Endometrium (tissue), 2 donors: ENCODE results near the gene DPH3.
A peak's percentile ranks its signal among the peaks of the same experiment; 100 is the strongest.
"Not testable (repeated sequence)": the region's sequence is repeated elsewhere in the genome, so short reads cannot be mapped to it uniquely, and the experiment has no call there.

Source experiments
- FAIRE-seq: peaks from 2 replicates; lab custom pipeline; 2012; peaks lifted over from hg19 to GRCh38; lab: Jason Lieb, UNC
- donor health status: control.
- donor health status: control.

DPH3 gene

GRCh38 chr3:16264708-16265454 lies at the start of gene DPH3, which contains the start of gene OXNAD1:
Gene DPH3, minus strand, starts transcription at chr3:16264943. Its CDS starts 67 bp downstream, at chr3:16264876.
Gene OXNAD1, plus strand, starts transcription at chr3:16265212. Its CDS starts 5,741 bp downstream, at chr3:16270953.
- peak; percentile 97 for FAIRE-seq

GRCh38 chr3:16313886-16314645 lies 49.3 kb upstream of the DPH3 start:
- no peak for FAIRE-seq

GRCh38 chr3:16311960-16312451 lies 47.3 kb upstream of the DPH3 start:
- FAIRE-seq = no peak

- not testable (repeated sequence) for FAIRE-seq
Observed at GRCh38 chr3:16310486-16310885, 45.7 kb upstream of the DPH3 start.

- no peak for FAIRE-seq
Observed at GRCh38 chr3:16309558-16309957, 44.8 kb upstream of the DPH3 start.

GRCh38 chr3:16308727-16309126 lies 44.0 kb upstream of the DPH3 start:
- FAIRE-seq = no peak

GRCh38 chr3:16307832-16308531 lies 43.2 kb upstream of the DPH3 start:
- FAIRE-seq = no peak

GRCh38 chr3:16305111-16305541 lies 40.4 kb upstream of the DPH3 start:
- FAIRE-seq = no peak

- no peak for FAIRE-seq
Observed at GRCh38 chr3:16304061-16305010, 39.6 kb upstream of the DPH3 start.

GRCh38 chr3:16303037-16303575 lies 38.4 kb upstream of the DPH3 start:
- FAIRE-seq = no peak

- FAIRE-seq = no peak
Observed at GRCh38 chr3:16302082-16302631, 37.4 kb upstream of the DPH3 start.

- no peak for FAIRE-seq
Observed at GRCh38 chr3:16301507-16301906, 36.8 kb upstream of the DPH3 start.

- no peak for FAIRE-seq
Observed at GRCh38 chr3:16300881-16301359, 36.2 kb upstream of the DPH3 start.

GRCh38 chr3:16300307-16300706 lies 35.6 kb upstream of the DPH3 start:
- FAIRE-seq = no peak

GRCh38 chr3:16299746-16300145 lies 35.0 kb upstream of the DPH3 start:
- no peak for FAIRE-seq

GRCh38 chr3:16298891-16299290 lies 34.1 kb upstream of the DPH3 start:
- FAIRE-seq = no peak

GRCh38 chr3:16297997-16298885 lies 33.5 kb upstream of the DPH3 start:
- no peak for FAIRE-seq

GRCh38 chr3:16295298-16295890 lies 30.7 kb upstream of the DPH3 start:
- no peak for FAIRE-seq

GRCh38 chr3:16294844-16295243 lies 30.1 kb upstream of the DPH3 start:
- no peak for FAIRE-seq
